K562 (cell line): ENCODE data around the gene TFPI.

Source experiments
- CTCF ChIP-seq, 3 experiments: IDR thresholded peaks in 2 of 3; conservative IDR thresholded peaks in 1 of 3; 2 replicates each; pipeline ENCODE4 v1.5.1; 2011 to 2012; ENCODE audit warnings: low read length in 3 of 3, mild to moderate bottlenecking in 3 of 3, control low read depth in 2 of 3, improper control_type of control experiment in 1 of 3, inconsistent platforms in 1 of 3, low read depth in 1 of 3, mixed read lengths in 1 of 3, moderate library complexity in 1 of 3; ENCODE audit not compliant: insufficient read depth in 2 of 3
- ESRRB ChIP-seq: fragments of 250-450 bp; sonication (Bioruptor Pico); IDR thresholded peaks from 2 replicates; pipeline ENCODE4 v1.5.0; 2020; ENCODE audit warnings: mild to moderate bottlenecking, moderate library complexity, borderline replicate concordance
- EZH2 ChIP-seq: IDR thresholded peaks from 2 replicates; pipeline ENCODE4 v1.6.1; 2012; ENCODE audit warnings: low read depth, mild to moderate bottlenecking, inconsistent platforms, low read length, borderline replicate concordance
- GTF3C2 ChIP-seq: IDR thresholded peaks from 3 replicates; pipeline ENCODE4 v1.6.1; 2011; ENCODE audit warnings: borderline replicate concordance, mild to moderate bottlenecking, moderate library complexity; ENCODE audit not compliant: insufficient read length; ENCODE audit errors: extremely low read depth
- NFIC ChIP-seq: fragments of 450-650 bp; IDR thresholded peaks from 2 replicates; pipeline ENCODE4 v1.6.1; 2017; ENCODE audit warnings: mild to moderate bottlenecking, inconsistent platforms
- SMAD3 ChIP-seq: fragments of 450-650 bp; formaldehyde crosslinking; conservative IDR thresholded peaks from 2 replicates; pipeline ENCODE4 v1.4.0; 2020; ENCODE audit warnings: mild to moderate bottlenecking
- ZBTB1 ChIP-seq: sonication (generic); formaldehyde crosslinking; IDR thresholded peaks from 2 replicates; pipeline ENCODE4 v1.8.1; 2023; ENCODE audit warnings: missing genetic modification reagents, low read depth, mild to moderate bottlenecking, borderline replicate concordance

GRCh38 chr2:187547353-187547979, 6.8 kb downstream of the TFPI start:
- TF ChIP-seq CTCF (IDR thresholded peaks at IDR 0.05 in 2 of 3, conservative IDR thresholded peaks at IDR 0.05 in 1 of 3; ENCODE audit: insufficient read depth in 2 of 3, low read depth in 1 of 3, low read length in 3 of 3): no peak
- TF ChIP-seq NFIC: 0 out of 2 replicates have a peak, but pooled peaks have one; percentile 9
- TF ChIP-seq EZH2: no peak
- no peak for TF ChIP-seq ZBTB1
- TF ChIP-seq ESRRB (CRISPR knock-in tag): no peak
- no peak for TF ChIP-seq GTF3C2
- no peak for TF ChIP-seq SMAD3 (CRISPR knock-in tag)
